ENCODE results near the gene FNDC3B.

The FNDC3B gene

DNA sequence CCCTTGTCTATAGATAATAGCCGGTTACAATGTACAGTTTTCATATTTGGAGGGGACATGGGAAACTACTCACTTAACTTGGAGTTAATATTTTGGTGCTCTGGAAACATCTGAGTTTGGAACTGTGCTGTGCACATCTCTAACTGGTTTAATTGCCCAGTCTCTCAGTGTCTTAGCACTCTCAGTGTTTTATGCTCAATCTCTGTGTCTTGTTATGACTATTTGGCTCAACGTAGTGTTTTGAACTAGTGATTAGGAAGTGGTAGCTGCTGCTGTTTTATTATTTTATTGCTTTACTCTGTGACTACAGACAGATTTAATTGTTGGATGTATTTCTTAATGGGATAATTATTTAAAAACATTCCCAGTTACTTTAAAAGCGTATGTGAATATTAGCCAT, 17.0 kb downstream of the FNDC3B start:
- DNase-seq = no peak

DNA sequence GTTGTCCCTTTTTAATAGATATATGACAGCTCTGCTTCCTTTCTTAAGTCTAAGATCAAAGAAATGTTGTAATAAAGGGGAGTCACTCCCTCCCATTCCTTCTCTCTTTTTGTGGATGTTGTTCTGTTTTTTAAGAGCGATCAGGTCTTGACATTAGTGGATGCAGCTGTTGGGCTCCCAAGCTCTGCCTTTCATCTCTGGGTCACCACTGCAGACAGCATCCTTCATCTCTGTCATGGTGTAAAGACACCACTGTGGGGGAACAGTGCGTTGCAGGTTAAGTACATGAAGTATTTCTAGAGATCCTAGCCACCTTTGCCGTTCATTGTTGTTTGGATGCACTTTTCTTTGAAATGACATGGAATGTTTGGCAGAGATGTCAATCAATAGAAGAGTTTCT, 17.7 kb downstream of the FNDC3B start:
- no peak for DNase-seq

DNA sequence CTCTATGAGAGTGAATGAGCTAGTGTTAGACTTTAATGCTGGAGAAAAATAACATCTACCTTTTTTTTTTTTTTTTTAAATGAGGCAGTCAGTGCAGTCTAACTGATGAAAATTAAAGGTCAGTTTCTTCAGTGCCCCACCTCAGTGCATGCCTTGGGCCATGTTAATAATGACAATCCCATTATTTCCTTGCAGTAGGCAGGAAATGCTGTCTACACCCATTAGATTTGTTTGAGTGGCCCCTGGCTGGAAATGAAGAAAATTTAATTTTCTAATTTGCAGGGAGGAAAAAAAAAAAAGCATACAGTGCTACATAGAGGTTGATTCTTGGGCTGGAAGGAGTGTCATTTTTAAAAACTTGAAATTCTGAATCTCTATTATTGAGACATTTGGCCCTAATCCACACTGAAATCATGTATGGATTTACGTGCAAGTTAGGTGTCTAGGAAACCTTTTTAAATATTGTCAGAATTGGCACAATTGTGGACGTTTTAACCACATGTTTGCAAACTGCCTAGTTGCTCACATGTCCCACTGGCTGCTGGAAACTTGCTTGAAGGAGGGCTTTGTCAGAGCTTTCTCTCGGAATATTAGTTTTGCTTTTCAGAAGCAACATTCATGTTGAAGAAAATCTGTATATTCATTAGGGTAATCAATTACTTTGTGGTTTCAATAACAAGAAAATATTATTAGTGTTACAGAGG, 18.4 kb downstream of the FNDC3B start:
- DNase-seq = no peak

DNA sequence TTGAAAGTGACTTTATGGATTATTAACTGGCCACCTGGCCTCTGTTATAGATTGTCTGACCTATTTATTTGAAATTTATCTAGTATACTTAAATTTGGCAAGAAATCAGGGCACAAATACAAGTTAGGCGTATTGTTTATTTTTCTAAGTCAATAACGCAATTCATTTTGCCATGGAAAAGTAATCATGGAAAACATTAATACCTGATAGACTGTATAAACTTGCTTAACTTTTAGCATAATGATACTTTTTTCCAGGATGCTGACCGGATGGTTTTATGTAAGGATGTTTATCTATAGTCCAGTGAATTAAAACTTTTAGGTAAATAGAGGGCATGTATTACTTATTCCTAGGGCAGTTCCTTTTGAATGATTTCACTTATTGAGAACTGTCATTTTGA, 20.2 kb downstream of the FNDC3B start:
- DNase-seq = no peak

DNA sequence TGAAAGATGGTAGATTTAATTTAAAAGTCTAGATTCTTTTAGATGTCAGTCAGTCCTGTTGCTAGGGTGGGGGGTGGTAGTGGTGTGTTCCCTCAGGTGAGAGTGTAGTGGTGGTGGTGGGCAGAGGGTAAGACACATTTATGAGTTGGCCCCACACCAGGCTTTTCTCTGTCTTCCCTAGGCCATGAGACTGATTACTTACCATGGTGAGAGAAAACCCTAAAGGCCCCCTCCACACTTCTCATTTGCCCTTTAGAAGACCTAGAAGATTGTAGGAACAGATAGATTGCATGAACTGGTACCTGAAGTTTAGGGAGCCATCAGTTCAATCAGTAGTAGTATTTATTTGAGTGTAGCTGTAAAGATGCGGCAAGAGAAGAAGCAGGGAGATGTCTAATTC, 20.9 kb downstream of the FNDC3B start:
- no peak for DNase-seq

DNA sequence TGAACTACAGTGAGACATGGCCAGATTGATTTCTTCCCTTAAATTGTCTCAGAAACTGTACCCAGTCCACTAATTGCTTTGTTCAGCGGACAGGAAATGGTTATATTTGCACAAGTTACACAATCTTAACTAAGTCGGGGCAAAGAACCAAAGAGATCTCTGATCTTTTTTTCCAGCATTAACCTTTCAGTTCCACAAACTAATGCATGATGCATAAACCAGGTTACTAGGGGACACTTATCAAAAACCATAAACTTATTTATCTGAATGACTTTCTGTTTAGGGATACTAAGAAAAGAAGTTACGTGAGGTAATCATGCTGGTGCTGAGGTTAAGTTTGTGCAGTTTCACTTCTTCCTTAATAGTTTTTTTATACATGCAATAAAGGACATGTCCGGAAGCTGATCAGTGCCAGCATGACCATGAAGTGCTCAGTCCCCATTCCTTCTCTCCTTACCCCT, 22.4 kb downstream of the FNDC3B start:
- DNase-seq = no peak

DNA sequence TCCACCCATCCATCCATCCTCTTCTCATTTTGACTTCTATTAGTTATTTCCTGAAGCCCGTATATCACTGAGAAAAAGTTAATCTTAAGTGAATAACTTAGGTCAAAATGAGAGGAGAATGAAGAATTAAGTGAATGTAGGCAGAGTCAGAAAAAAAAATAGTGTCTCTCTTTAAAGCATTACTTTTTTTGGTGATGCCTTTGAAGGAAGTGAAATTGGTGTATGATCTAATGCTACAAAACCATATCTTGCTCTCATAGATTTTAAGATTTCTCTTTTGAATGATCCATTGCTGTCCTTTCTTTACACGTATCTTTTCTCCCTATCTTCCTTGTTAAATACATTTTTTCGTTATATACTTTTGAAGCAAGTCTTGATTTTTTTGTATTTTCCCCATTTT, 23.4 kb downstream of the FNDC3B start:
- DNase-seq = no peak

DNA sequence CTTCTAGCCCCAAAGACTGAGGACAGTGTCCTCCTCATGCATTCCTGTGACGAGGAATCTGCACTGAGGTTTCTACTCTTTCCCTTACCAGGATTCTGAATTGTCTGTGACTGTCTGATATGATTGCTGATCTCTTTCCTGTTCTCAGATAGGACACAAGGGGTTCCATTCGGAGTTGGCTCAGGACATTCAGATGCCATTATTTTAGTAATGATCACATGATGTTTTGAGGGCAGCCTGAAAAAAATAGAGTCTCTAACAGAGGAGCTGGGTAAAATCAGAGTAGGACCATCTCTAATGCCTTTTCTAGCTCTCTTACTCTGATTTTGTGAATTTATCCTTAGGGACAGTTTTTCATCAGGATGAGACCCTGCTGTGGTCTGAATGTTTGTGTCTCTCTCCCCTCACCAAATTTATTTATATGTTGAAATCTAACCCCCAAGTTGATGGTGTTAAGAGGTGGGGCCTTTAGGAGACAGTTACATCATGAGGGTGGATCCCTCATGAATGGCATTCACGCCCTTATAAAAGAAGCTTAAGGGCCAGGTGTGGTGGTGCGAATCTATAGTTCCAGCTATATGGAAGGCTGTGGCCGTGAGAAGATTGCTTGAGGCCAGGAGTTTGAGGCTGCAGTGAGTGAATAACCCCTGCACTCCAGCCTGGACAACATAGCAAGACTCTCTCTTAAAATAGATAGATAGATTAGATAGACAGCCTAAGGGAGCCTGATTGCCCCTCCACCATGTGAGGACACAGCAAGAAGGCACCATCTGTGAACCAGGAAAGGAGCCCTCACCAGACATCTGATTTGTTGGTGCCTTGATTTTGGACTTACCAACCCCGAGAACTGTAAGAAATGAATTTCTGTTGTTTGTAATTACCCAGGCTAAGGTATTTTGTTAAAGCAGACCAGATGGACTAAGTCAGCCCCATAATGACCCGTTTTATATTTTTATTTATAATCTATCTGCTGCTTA, 24.4 kb downstream of the FNDC3B start:
- no peak for DNase-seq

DNA sequence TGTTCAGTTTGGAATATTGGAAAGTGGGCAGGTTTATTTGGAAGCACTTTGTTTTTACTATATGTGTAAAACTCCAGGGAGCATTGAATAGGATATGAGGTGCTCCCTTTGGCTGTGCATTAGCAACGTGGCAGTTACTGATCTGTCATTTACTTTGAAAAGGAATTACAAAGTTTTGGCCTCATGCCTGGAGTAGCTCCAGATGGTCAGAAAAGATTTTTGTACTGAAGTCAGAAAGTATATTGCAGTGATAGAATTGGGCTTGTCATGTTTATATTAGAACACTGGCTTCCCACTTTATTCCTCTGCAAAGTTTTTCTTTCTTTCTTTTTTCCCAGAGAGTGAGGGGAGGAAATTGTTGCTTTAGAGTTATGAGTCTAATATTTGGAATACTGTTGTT, 26.1 kb downstream of the FNDC3B start:
- DNase-seq = no peak

DNA sequence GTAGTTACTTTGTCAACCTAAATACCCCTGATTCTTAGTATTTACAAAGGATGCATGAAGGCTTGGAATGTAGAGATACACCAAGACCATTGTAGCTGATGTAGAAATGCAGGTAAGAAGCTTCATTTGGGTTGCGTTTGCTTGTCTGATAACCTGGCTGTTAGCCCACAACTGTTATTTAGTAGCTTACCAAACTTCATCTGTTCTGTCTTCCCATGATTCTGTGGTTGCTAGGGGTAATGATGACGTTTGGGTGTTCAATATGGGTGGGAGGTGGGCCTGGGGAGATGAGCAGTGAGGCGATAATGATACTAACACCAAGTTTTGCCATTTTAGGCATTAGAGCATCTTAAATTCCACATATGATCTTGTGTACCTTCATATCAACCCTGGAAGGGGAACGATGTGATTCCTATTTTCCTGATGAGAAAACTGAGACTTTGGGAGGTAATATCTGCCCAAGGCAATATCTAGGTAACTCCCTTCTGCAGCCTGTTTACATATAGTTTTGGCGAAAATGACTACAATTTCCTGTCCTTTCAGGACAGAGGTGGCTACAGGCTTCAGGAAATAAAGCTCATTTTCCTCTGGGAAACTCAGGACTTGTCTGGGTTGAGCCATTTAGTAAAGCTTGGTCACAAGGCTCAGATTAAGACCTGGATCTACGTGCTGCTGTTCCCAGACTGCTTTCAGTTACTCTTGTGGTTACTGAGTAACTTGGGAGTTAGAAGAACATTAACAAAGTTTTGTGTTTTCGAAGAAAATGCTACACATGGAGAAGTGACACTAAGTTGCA, 26.8 kb downstream of the FNDC3B start:
- DNase-seq = no peak

DNA sequence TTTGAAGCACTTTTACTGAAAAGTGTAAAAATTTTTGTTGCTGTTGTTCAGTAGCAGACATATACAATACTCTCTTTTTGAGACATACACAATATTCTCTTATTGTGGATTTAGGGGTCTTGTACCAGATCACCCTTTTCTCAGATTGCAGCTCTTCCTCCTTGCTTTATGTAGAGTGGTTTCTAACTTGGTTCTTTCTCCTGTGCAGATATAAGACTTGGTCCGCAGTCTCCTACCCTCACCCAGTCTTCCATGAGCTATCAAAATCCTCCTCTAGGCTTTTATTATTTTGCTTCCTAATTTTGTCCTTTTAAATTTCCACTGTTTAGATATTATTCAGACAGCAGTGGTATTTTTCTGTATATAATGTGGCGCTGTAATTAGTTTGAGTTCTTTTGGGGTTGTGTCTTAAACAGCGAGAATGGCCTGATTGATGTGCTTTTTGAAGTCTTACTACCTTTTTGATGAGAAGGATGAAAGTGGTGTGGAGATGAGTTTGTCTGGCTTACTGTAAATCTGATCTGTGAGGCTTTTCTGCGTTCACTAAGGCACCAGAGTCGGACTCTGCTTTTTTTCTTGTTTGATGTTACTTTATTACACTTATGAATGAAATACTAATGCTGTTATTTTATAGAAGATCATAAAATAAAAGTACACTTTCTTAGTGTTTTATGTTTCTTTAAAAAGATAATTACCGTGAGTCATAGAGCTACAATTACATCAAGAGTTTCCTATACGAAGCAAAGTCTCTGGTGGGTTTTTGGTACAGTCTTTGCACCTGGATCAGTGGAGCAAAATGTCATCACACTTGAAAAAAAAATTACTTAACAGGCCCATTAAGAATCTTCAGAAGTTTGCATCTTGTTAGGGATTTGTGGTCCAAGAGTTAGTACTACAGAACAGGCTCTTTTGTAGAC, 27.8 kb downstream of the FNDC3B start:
- no peak for DNase-seq

DNA sequence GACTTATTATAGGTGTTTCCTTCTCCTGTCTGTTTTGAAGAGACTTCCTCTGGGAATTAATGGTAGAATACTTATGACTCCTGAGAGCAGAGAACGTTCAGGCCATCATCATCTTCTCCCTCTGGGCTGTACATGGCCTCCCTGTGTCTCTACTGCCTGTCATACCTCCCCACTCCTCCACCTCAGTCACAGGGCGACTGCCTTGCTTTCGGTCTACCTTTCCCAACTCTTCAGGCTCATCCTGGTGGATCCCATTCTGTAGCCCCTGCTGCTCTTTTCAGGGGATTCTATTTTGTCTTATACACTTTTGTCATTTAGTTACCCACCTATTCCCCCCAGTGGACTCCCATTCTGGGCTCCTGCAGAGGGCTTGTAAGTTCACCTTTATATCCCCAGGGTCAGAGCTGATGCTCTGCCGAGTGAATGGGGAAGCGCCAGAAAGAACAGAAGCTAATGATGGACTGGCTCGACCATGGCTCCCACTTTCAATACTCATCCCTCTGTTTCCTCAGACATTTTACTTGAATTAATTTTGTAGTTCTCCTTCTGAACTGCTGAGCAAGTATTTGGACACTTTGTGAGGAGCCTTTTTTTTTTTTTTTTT, 28.6 kb downstream of the FNDC3B start:
- no peak for DNase-seq

DNA sequence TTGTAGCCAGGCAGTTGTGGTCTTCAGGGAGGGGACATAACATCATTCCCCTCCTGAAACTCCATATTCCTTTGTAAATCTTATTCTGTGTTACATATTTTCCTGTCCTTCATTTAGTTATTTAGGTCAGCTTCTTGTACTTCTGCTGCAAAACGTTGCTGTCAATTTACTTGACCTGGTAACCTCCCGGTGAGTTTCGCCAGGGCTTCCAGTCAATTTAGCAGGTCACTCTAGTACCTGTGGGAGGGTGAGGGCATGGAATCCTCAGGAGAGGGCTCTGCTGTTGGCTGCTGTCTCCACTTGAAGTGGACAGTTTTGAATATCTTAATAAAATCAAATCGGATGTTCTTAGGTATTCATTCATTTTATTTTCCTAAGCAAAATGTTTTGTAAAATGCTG, 29.6 kb downstream of the FNDC3B start:
- no peak for DNase-seq

DNA sequence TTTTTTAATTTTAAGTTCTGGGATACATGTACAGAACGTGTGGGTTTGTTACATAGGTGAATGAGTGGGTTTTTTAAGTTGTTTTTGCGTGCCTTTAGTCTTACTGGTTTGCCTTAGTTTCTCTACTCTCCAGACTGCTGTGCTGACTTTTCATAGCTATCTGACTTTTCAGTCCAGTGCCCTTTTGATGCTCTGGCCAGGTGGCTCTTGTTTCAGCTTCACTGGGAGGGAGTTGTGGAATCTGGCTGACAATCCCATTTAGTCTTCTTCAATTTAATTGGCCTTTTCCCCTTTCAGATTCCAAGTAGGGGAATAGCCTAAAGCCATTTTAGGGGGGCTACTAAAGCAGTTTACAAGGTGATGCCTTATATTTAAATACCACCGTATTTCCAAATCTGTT, 30.1 kb downstream of the FNDC3B start:
- no peak for DNase-seq

DNA sequence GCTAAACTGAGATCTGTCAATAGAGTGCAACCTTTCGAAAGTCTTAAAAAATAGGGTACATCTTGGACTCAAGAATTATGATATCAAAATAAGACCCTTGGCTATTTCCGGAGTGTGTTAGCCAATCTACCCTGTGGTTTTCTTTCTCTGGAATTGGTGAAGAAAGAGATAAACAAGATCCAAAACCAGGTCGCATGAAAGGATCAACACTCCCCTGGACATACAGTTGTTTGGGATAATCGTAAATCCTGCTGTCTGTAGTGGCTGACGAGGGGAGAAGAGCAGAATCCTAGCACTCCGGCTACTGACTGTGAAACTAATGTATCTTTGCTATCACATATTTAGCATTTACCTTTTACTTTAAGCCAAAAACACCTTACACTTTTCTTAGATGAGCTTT, 30.9 kb downstream of the FNDC3B start:
- no peak for DNase-seq

DNA sequence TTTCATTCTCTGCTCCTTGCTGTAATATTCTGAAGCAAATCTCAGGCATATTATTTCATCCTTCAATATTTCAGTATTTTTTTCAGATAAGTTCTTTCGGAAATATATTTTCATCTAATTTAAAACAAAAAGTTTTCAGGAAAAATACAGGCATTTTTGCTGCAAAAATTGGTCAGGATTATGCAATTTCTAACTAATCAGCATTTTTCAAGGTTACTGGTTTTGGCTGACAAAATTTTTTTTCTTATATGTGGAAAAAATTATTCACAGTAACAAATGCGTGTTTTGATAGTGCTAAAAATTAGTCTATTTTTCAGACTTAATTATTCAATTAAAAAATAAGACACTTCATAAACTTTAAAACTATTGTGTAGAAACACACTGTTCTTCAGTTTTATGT, 31.4 kb downstream of the FNDC3B start:
- DNase-seq = no peak

DNA sequence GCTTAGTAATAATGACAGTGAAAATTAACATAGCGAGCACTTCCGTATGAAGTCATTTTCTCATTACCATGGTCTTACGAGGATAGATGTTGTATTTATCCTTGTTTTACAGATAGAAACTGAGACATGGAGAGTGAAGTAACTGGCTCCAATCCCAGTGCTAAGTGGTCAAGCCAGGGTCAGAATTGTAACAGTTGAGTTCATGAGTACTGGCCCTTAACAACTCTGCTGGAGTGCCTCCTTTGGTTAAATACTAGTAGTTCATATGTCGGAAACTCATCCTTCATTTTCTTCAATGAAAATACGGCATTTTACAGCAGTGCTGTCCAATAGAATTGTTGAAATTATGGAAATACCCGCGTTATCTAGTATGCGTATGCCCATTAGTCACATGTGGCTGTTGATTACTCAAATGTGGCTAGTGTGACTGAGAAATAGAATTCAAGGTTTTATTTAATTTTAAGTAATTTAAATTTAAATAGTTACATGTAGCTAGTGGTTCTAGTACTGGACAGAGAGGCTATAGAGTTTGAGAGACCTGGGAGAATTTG, 32.5 kb downstream of the FNDC3B start:
- no peak for DNase-seq

DNA sequence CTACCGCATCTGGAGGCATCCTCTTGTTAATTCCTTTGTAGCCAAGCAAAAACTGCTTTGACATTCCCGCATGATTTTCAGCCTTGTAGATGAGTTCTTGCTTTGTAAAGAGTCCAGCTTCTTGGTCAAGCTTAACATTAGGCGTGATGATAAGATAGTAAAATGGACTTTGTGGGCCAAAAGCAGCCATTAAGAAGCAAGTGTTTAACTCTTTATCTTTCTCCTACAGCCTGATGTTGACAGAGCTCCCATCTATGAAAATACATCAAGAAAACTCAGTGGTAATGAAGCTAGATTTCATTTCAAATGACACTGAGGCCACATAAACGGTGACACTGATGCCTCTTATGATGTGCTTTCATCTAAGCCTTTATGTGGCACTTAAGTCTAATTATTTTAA, 33.2 kb downstream of the FNDC3B start:
- DNase-seq = no peak

DNA sequence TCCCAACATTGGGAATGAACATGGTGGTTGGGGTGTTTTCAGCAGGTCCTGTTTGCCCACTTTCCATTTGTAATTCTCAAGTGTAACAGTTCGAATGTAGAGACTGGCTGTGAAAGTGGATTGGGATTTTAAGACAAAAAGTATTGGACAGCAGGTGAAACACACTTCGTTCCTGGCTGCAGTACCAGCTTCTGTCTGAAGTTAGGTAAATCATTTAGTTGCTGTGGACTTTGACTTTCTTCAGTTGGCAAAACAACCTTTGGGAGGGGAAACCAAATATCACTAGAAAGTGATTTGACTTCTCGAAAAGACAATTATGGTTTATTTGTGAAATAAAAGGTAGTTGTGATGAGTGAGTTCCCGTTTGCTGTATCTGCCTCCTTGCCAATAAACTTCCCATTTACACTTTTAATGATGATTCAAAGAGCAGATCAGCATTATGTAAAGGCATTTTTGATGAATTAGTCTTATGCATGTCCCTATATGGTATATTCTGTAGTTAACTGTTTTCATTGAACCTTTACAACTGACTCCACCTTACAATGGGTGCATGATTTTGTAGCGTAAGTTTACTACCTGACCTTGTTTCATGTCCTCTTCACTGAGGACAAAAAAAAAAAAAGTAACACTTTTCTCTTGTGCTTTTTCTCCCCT, 34.0 kb downstream of the FNDC3B start:
- no peak for DNase-seq

DNA sequence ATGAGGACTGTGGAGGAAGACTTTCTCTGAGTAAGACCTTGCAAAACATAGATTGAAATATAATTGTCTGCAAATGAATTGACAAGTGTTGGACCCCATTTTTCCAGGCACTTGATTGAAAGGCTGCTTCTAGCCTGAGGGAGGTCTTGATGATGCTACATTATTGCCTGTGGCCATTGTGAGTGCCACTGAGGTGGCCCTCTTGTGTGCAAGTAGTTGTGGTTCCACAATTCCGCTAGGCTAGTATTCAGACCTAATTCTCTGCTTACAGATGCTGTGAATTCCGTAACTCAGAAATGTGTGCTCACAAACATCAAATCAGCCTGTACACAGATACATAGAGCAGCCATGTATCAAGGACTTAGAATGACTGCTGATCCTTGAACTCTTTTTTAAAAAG, 34.7 kb downstream of the FNDC3B start:
- no peak for DNase-seq

DNA sequence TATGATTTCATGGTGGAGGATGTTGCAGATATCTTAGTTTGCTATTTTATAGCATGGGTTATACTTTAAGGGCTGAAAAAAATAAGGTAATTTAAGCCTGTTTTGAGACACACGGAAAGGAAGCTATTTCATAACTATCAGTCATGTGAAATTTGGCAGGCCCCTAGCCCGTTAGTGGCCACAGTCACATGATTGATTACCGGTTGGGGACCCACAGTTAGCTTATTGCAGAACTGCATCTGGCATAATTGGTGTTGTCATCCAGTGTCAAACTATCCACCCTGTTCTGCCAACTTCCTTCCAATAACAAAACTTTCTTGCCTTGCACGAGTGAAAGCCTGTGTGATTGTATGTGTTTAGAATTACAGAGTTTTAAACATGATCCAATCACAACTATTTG, 35.2 kb downstream of the FNDC3B start:
- DNase-seq = no peak

All from stimulated activated CD8-positive, alpha-beta memory T cell treated with anti-CD3 and anti-CD28 coated beads, Interleukin-4, amount 100 ng/mL, for 48 hours (primary cell).